AG09319 (cell line): ENCODE measurements around the gene PDCD7.
A peak's percentile ranks its signal among the peaks of the same experiment; 100 is the strongest.
"Not testable (repeated sequence)": the region's sequence is repeated elsewhere in the genome, so short reads cannot be mapped to it uniquely, and the experiment has no call there.

ENCODE experiments used
- DNase-seq: peaks from one replicate; pipeline ENCODE4 v3.0.0-alpha.2; 2010; ENCODE audit warnings: low read depth; ENCODE audit errors: extremely low read depth
- TF ChIP-seq, protein P1 (sequence below): IDR thresholded peaks from 2 replicates; pipeline ENCODE4 v1.5.1; 2011; ENCODE audit warnings: low read depth, mild to moderate bottlenecking, inconsistent platforms, low read length, moderate library complexity

Gene PDCD7

GRCh38 chr15:65133548-65134200, at the start of gene PDCD7:
Gene PDCD7, minus strand, starts transcription at chr15:65133808. Its CDS starts 27 bp downstream, at chr15:65133781.
- TF ChIP-seq, protein P1, sequence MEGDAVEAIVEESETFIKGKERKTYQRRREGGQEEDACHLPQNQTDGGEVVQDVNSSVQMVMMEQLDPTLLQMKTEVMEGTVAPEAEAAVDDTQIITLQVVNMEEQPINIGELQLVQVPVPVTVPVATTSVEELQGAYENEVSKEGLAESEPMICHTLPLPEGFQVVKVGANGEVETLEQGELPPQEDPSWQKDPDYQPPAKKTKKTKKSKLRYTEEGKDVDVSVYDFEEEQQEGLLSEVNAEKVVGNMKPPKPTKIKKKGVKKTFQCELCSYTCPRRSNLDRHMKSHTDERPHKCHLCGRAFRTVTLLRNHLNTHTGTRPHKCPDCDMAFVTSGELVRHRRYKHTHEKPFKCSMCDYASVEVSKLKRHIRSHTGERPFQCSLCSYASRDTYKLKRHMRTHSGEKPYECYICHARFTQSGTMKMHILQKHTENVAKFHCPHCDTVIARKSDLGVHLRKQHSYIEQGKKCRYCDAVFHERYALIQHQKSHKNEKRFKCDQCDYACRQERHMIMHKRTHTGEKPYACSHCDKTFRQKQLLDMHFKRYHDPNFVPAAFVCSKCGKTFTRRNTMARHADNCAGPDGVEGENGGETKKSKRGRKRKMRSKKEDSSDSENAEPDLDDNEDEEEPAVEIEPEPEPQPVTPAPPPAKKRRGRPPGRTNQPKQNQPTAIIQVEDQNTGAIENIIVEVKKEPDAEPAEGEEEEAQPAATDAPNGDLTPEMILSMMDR, result no peak
- peak; percentile 57 for DNase-seq

- no peak for DNase-seq
Observed at GRCh38 chr15:65182538-65182937, 48.9 kb upstream of the PDCD7 start.

GRCh38 chr15:65181582-65182353, 48.2 kb upstream of the PDCD7 start:
- DNase-seq, result not testable (repeated sequence)

More at GRCh38 chr15:65182538-65182937, 48.9 kb upstream of the PDCD7 start:
- TF ChIP-seq, protein P1, result no peak

DNA sequence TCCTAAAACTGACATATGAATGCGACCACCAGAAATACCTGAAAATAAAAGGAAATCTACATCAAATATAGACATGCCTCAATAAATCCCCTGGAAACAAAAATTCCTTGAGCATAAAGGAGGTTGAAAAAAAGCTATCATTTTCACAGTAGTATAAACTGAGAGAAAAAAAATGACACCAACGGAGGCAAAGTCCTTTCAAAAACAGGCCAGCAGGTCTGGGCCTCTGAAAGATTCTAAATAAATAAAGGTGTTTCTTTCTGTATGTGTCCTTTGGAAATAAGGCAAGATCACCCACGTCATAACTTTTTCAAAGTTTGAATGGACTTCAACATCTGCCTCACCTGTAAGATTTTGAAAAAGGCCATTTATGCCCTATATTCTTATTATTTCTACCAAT, 46.6 kb upstream of the PDCD7 start:
- no peak for DNase-seq

GRCh38 chr15:65177901-65178300, 44.3 kb upstream of the PDCD7 start:
- DNase-seq, result no peak

More for the DNA sequence above, 46.6 kb upstream of the PDCD7 start:
- TF ChIP-seq, protein P1, result no peak

DNA sequence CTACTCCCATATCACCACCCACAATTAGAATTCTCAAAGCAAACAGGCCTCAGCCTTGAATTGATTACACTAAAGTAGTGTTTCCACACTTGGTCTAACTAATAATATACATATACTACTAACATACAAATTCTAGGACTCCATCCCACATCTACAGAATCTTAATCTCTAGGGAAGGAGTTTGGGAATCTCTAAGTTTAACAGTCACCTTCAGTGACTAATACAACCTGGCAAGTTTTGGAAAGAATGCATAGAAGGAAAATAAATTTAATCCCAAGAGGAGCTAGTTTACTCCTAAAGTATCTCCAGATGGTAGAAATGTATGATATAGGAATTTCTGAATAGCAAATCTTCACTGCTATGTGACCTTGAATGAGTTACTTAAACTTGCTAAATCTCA, 42.4 kb upstream of the PDCD7 start:
- DNase-seq, result no peak
- TF ChIP-seq, protein P1, result no peak

More at GRCh38 chr15:65177901-65178300, 44.3 kb upstream of the PDCD7 start:
- TF ChIP-seq, protein P1, result no peak

GRCh38 chr15:65175511-65175910, 41.9 kb upstream of the PDCD7 start:
- TF ChIP-seq, protein P1, result no peak

More at GRCh38 chr15:65175511-65175910, 41.9 kb upstream of the PDCD7 start:
- DNase-seq, result no peak
